ENCODE results near the gene TRIOBP.

- TF ChIP-seq, protein P1, sequence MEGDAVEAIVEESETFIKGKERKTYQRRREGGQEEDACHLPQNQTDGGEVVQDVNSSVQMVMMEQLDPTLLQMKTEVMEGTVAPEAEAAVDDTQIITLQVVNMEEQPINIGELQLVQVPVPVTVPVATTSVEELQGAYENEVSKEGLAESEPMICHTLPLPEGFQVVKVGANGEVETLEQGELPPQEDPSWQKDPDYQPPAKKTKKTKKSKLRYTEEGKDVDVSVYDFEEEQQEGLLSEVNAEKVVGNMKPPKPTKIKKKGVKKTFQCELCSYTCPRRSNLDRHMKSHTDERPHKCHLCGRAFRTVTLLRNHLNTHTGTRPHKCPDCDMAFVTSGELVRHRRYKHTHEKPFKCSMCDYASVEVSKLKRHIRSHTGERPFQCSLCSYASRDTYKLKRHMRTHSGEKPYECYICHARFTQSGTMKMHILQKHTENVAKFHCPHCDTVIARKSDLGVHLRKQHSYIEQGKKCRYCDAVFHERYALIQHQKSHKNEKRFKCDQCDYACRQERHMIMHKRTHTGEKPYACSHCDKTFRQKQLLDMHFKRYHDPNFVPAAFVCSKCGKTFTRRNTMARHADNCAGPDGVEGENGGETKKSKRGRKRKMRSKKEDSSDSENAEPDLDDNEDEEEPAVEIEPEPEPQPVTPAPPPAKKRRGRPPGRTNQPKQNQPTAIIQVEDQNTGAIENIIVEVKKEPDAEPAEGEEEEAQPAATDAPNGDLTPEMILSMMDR (conservative IDR thresholded peaks at IDR 0.05), result no peak
- no peak for TF ChIP-seq ZFX (IDR thresholded peaks at IDR 0.05)
These were observed 75.0 kb downstream of the TRIOBP start for GRCh38 chr22:37771702-37772427.
